ENCODE results near the gene POMP.

POMP gene

DNA sequence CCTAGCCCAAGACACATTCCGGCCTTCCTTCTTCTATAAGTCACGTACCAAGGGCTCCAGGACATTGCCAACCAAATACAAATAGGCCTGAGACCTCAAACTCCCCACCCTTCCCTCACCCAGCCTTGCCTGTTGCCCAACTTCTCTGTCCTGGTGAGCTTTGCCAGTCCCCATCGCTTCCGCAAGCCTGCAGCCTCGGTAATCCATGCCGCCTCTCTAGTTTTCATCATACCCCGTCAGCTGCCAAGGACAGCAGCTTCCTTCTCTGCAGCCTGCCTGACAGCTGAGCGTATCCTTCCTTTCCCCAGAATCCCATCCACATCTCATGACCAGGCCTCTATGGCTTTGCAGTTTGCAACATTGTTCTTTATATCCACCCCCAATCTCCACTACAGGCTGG lies 36.6 kb upstream of the POMP start:
- Mint-ChIP-seq H3K27ac (no peak overlapping the region), H3K36me3 (ENCODE audit: low read depth) (no peaks in the 10 kb centered on the region), H3K4me3 (no peak overlapping the region)

DNA sequence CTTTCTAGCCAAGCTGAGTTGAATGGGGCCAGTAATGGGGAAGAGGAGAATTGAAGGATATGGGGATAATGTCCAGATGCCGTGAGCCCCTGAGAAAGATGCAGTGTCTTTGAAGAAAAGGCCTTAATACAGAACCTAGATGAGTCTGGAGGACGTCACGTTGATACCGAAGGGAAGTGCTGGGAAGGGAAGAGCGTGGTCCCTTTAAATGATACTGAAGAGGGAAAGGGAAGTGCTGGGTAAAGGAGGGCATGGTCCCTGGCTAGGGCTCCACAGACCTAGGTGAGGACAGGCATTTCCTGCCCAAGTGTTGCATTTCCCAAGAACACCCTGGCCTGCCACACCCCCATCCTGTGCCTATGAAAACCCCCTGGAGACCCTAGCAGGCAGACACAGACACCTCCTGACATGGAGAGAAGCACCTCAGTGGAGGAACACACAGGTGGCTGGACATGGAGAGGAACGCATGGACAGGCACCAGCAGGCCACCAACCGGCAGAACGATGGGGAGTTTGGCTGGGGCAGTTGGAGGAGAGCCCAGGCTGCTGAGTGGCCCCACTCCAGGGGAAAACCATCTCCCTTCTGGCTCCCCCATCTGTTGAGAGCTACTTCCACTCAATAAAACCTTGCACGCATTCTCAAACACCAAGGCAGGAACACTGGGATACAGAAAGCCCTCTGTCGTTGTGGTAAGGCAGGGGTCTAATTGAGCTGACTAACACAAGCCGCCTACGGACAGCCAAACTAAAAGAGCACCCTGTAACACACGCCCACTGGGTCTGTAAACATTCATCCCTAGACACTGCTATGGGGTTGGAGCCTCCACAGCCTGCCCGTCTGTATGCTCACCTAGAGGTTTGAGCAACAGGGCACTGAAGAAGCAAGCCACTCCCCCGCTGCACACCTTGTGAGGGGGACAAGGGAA lies 34.9 kb upstream of the POMP start:
- no peaks in the 10 kb centered on the region for H3K36me3 Mint-ChIP-seq (ENCODE audit: low read depth)
- TF ChIP-seq, protein P1, sequence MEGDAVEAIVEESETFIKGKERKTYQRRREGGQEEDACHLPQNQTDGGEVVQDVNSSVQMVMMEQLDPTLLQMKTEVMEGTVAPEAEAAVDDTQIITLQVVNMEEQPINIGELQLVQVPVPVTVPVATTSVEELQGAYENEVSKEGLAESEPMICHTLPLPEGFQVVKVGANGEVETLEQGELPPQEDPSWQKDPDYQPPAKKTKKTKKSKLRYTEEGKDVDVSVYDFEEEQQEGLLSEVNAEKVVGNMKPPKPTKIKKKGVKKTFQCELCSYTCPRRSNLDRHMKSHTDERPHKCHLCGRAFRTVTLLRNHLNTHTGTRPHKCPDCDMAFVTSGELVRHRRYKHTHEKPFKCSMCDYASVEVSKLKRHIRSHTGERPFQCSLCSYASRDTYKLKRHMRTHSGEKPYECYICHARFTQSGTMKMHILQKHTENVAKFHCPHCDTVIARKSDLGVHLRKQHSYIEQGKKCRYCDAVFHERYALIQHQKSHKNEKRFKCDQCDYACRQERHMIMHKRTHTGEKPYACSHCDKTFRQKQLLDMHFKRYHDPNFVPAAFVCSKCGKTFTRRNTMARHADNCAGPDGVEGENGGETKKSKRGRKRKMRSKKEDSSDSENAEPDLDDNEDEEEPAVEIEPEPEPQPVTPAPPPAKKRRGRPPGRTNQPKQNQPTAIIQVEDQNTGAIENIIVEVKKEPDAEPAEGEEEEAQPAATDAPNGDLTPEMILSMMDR (IDR thresholded peaks at IDR 0.05), result no peak
- DNase-seq, result no peak
- peaks cover 3% of the 10 kb centered on the region for H3K27me3 Mint-ChIP-seq (ENCODE audit: low read depth, poor library complexity)
- H3K9me3 Mint-ChIP-seq, result no peaks in the 10 kb centered on the region
- H3K4me3 Mint-ChIP-seq, result no peak overlapping the region
- no peak overlapping the region for H3K27ac Mint-ChIP-seq
- H3K4me1 Mint-ChIP-seq, result peaks cover 21% of the 10 kb centered on the region

More for the DNA sequence above, 36.6 kb upstream of the POMP start:
- Mint-ChIP-seq H3K27me3 (ENCODE audit: low read depth, poor library complexity) (peaks cover 8% of the 10 kb centered on the region), H3K4me1 (peaks cover 23% of the 10 kb centered on the region), H3K9me3 (no peaks in the 10 kb centered on the region)
- TF ChIP-seq, protein P1 (IDR thresholded peaks at IDR 0.05), result no peak
- no peak for DNase-seq

DNA sequence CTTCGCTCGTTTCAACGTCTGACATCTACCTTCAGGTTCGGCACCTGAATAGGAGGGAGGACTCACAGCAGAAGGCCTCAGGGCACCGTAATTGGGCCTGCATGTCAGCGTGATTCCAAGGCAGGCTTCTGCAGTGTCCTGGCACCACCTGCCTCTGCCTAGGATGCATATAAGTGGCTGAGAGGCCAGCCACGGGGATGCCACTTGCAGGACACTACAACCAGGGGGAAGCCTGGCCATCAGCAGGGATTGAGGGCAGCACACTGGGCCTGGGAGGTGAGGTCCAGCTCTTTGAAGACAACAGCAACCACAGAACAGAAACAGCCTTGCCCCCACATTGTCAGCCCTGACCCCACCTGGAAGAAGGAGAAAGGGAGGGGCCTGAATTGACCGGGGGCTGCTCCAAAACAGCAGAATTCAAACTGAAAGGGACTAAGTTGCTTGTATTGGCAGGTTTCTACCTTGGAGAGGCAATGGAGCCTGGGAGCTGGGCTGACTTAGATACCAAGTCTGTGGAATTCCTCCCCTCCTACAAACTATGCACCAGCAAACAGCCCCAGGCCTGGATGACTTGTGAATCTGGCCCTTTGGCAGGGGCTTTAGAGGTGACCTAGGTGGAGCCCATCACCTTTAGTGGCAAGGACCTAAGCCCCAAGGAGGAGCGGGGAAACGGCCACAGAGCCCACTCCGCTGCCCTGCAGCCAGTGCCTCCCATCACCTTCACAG lies 34.1 kb upstream of the POMP start:
- Mint-ChIP-seq H3K4me3 (no peak overlapping the region), H3K27me3 (ENCODE audit: low read depth, poor library complexity) (peaks cover 3% of the 10 kb centered on the region)
- TF ChIP-seq, protein P1 (IDR thresholded peaks at IDR 0.05), result no peak

DNA sequence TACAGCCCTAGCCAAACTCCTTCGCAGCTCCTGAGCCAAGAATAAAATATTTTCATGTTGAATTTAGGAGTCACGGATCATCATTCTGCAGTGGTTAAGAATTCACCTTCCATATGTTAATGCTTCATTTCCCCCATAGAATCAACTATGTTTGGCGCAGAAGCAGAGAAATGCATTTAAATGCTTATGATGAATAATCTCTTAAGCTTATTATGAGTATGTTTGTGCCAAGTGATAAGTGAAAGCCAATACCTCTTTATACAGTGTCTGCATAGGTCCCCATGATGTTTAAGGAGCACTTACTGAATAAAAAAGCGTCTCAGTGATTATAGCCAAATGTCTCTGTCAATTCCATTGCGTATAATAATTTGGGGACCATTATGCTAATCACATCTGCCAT lies 32.7 kb upstream of the POMP start:
- H3K27me3 Mint-ChIP-seq (ENCODE audit: low read depth, poor library complexity), result peaks cover 3% of the 10 kb centered on the region
- TF ChIP-seq, protein P1 (IDR thresholded peaks at IDR 0.05), result no peak
- no peaks in the 10 kb centered on the region for H3K9me3 Mint-ChIP-seq
- DNase-seq, result no peak
- no peak overlapping the region for H3K4me3 Mint-ChIP-seq
- H3K27ac Mint-ChIP-seq, result no peak overlapping the region
- H3K36me3 Mint-ChIP-seq (ENCODE audit: low read depth), result no peaks in the 10 kb centered on the region
- H3K4me1 Mint-ChIP-seq, result peaks cover 11% of the 10 kb centered on the region

More for the DNA sequence above, 34.1 kb upstream of the POMP start:
- Mint-ChIP-seq H3K36me3 (ENCODE audit: low read depth) (no peaks in the 10 kb centered on the region), H3K27ac (no peak overlapping the region), H3K9me3 (no peaks in the 10 kb centered on the region), H3K4me1 (peaks cover 13% of the 10 kb centered on the region)
- no peak for DNase-seq

DNA sequence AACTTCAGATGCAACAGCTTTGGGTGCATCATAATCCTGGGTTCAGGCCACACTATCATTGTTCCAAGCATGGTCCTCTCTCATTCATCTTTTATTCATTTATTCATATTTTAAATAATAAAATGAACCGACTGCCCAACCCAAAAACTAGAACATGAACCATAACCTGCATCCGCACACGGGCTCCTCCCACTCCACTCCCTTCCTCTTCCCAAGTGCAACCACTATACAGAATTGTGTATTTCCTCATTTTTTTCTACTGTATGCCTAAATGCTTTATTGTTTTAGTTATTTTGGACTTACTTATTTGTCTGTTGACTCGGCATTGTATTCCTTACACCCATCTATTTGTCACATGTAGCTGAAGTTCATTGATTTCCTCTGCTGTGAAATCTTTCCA lies 30.7 kb upstream of the POMP start:
- H3K36me3 Mint-ChIP-seq (ENCODE audit: low read depth), result no peaks in the 10 kb centered on the region
- TF ChIP-seq, protein P1 (IDR thresholded peaks at IDR 0.05), result no peak
- H3K27ac Mint-ChIP-seq, result no peak overlapping the region
- no peak overlapping the region for H3K4me3 Mint-ChIP-seq
- no peak for DNase-seq
- H3K9me3 Mint-ChIP-seq, result no peaks in the 10 kb centered on the region
- H3K4me1 Mint-ChIP-seq, result peaks cover 15% of the 10 kb centered on the region
- peaks cover 3% of the 10 kb centered on the region for H3K27me3 Mint-ChIP-seq (ENCODE audit: low read depth, poor library complexity)

Measured in nephron progenitor cell (in vitro differentiated cells).